22Rv1 (cell line): ENCODE results near the gene POP4.

Experiments
- H3K27ac ChIP-seq: fragments of 450-650 bp; 2 replicates; pipeline ENCODE4 v1.5.1; 2017
- CTCF ChIP-seq: fragments of 450-650 bp; IDR thresholded peaks from 2 replicates; pipeline ENCODE4 v1.5.1; 2017; ENCODE audit warnings: mild to moderate bottlenecking
- ZFX ChIP-seq: fragments of 450-650 bp; IDR thresholded peaks from 2 replicates; pipeline ENCODE4 v1.6.1; 2017; ENCODE audit warnings: antibody characterized with exemption, borderline replicate concordance

POP4 gene

DNA sequence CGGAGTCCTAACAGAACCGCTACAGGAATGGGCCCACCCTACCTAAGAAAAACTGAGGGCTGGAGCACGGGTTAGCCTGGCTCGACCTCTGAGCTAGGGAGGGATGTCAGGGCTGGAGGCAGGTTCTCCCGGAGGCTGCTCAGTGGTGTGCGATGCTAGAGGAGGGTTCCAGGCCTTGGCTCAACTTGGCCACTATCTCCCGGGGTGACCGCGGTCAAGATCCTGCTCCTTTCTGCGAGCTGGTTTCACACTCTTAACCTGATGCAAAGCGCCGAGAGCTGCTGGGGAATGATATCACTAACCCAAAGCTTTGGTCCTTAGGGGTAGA, 301 bp downstream of the POP4 start:
- H3K27ac ChIP-seq = peak overlapping the region; percentile 58; the same call in 1 of the 2 replicates
- TF ChIP-seq ZFX (no peak), CTCF (no peak)

- TF ChIP-seq CTCF (no peak), ZFX (no peak)
- H3K27ac ChIP-seq = no peak overlapping the region
These were observed 3.6 kb downstream of the POP4 start for GRCh38 chr19:29609636-29610035.

- TF ChIP-seq ZFX (no peak), CTCF (no peak)
- no peak overlapping the region for H3K27ac ChIP-seq
These were observed 4.1 kb downstream of the POP4 start for GRCh38 chr19:29610213-29610573.

DNA sequence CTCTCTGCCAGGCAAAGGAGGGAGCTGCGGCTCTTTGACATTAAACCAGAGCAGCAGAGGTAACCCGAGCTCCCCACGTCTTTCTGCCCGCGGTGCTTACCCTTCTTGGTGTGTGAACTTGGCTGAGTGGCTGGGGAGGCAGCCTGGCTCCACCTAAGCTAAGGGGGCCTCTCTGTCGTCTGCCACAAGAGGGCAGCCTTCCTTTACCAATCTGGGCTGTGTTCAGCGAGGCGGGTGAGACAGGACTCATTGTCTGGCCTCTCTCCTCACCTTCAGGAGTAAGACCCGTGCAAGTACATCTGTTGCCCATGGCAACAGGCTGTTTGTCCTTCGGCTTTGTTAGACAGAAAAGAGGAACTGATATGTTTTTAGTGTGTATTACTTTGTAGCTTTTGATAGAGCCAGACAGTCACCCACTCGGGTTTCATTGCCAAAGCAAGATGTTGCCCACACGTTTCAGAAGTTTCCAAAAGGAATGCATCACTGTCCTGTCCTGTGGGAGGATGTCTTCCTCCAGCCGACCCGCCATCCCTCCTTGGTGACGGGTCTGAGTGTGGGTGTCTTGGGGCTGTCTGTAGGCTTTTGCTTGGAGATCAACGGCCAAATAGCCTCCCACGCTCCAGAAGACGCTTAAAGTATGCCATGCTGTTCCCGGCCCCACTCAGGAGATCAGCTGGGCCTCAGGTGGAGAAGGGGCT, 4.6 kb downstream of the POP4 start:
- no peak overlapping the region for H3K27ac ChIP-seq
- TF ChIP-seq ZFX (no peak), CTCF (peak; percentile 89)

DNA sequence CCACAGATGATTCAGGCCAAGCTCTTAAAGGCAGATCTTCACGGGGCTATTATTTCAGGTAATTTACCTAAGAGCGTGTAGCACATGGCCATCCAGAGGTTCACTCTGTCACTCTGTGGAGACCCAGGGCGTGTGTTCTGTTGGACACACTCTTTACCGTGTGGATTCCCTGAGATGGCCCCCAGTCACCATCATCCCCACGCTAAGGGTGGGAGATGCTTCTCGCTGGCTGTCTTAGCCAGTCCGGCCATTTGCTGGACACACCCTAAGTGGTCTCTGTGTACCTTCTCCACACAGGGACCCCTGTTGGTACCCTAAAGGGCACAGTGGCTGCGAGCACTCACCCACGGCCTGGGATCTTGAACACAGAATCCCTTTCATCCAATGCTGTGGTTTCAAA, 6.0 kb downstream of the POP4 start:
- no peak overlapping the region for H3K27ac ChIP-seq
- TF ChIP-seq CTCF (no peak), ZFX (no peak)

- TF ChIP-seq CTCF (no peak), ZFX (no peak)
- H3K27ac ChIP-seq = no peak overlapping the region
These were observed 6.9 kb downstream of the POP4 start for GRCh38 chr19:29612801-29613595.

GRCh38 chr19:29614046-29614445, 8.0 kb downstream of the POP4 start:
- H3K27ac ChIP-seq = no peak overlapping the region
- no peak for TF ChIP-seq CTCF
- no peak for TF ChIP-seq ZFX
